ENCODE results near the gene SDK1.

The SDK1 gene

DNA sequence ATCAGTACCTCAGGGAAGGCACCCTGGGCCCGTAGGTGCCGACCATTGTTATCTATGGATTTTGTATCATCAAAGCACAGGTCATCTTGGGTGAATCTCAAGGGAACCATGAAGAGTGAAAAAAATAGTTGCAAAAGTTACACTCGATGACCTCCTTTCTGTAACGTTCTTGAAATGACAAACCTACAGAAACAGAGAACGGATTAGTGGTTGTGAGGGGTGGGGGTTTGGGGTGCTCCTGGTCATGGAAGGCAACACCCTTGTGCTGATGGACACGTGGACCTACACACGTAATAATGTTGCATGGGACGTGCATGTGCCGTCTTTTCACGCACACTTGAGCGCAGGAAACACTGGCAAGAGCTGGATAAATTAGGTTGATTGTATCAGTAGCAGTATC, 655.9 kb downstream of the SDK1 start:
- no peak overlapping the region for H3K27ac ChIP-seq (ENCODE audit: low read length)
- H4K20me1 ChIP-seq (ENCODE audit: insufficient read depth, low read length) = no peaks in the 10 kb centered on the region
- no peak overlapping the region for H3K9ac ChIP-seq (ENCODE audit: low read depth, low read length)
- H2AFZ ChIP-seq (ENCODE audit: low read depth, low read length) = no peak overlapping the region
- no peaks in the 10 kb centered on the region for H3K4me1 ChIP-seq (ENCODE audit: insufficient read depth, low read length)
- no peak overlapping the region for H3K4me3 ChIP-seq (ENCODE audit: low read depth in 1 of 2, low read length in 2 of 2)
- no peak for DNase-seq
- H3K27me3 ChIP-seq (ENCODE audit: insufficient read depth, low read length, poor library complexity) = peaks cover 2% of the 10 kb centered on the region
- no peaks in the 10 kb centered on the region for H3K36me3 ChIP-seq (ENCODE audit: insufficient read depth, low read length)
- no peak overlapping the region for H3K4me2 ChIP-seq (ENCODE audit: insufficient read depth, low read length)
- no peaks in the 10 kb centered on the region for H3K79me2 ChIP-seq (ENCODE audit: insufficient read depth, low read length)
- no peak for TF ChIP-seq EZH2 (IDR thresholded peaks at IDR 0.05; ENCODE audit: borderline replicate concordance, low read depth, low read length, severe bottlenecking)
- TF ChIP-seq, protein P1, sequence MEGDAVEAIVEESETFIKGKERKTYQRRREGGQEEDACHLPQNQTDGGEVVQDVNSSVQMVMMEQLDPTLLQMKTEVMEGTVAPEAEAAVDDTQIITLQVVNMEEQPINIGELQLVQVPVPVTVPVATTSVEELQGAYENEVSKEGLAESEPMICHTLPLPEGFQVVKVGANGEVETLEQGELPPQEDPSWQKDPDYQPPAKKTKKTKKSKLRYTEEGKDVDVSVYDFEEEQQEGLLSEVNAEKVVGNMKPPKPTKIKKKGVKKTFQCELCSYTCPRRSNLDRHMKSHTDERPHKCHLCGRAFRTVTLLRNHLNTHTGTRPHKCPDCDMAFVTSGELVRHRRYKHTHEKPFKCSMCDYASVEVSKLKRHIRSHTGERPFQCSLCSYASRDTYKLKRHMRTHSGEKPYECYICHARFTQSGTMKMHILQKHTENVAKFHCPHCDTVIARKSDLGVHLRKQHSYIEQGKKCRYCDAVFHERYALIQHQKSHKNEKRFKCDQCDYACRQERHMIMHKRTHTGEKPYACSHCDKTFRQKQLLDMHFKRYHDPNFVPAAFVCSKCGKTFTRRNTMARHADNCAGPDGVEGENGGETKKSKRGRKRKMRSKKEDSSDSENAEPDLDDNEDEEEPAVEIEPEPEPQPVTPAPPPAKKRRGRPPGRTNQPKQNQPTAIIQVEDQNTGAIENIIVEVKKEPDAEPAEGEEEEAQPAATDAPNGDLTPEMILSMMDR (IDR thresholded peaks at IDR 0.05; ENCODE audit: borderline replicate concordance, extremely low read depth, low read length, poor library complexity, severe bottlenecking) = no peak
- H3K9me3 ChIP-seq (ENCODE audit: insufficient read depth, low read length, severe bottlenecking) = no peaks in the 10 kb centered on the region
- ATAC-seq (ENCODE audit: insufficient read depth, low read depth) = no peak

DNA sequence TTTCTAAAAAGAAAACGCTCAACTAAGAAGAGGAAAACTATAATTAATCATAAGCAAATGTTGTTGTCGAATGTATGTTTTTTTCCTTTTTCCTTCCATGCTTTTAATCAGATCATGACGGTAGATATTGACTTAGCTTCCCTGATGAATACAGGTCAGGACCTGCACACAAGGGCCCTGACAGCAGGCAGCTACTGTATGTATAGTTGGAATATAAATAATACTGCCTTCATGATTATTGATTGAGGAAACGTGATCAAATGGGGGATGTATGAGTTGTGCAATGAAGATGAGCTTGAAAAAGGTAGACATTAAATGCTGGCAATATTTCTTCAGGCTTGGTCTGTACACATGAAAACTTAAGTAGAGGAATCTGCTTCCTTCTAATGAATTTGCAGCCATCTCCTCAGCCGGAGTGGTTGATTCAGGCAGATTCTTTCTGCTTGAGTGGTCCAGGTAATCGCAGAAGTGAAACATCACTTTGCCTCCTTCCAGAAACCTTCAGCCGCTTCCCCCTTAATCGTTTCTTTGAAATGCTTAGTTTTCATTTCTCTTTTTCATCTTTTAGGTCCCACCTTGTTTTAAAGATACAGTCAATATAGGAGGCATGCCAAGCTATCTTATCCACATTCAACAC, 656.5 kb downstream of the SDK1 start:
- no peak for ATAC-seq (ENCODE audit: insufficient read depth, low read depth)

DNA sequence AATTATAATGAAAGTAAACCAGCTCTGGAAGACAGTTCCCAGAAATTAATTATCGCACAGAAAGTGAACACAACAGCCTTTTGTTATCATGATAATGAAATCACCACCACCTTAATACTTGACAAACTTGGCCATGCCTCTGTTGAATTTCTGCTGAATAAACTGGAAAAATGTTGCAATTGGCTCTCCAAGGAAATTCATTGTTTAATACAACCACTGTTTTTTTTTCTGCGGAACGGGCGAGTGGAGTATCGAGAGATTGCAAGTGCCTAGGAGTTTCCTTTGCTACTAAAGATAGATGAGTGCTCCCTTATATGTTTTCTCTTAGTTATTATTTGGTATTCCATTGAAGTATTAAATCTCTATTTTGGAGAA, 657.0 kb downstream of the SDK1 start:
- no peak overlapping the region for H3K27ac ChIP-seq (ENCODE audit: low read length)
- H3K27me3 ChIP-seq (ENCODE audit: insufficient read depth, low read length, poor library complexity) = peaks cover 2% of the 10 kb centered on the region
- no peaks in the 10 kb centered on the region for H3K36me3 ChIP-seq (ENCODE audit: insufficient read depth, low read length)
- no peak overlapping the region for H3K9ac ChIP-seq (ENCODE audit: low read depth, low read length)
- ATAC-seq (ENCODE audit: insufficient read depth, low read depth) (no peak), DNase-seq (no peak)
- no peak overlapping the region for H3K4me3 ChIP-seq (ENCODE audit: low read depth in 1 of 2, low read length in 2 of 2)
- no peaks in the 10 kb centered on the region for H3K9me3 ChIP-seq (ENCODE audit: insufficient read depth, low read length, severe bottlenecking)
- no peak overlapping the region for H2AFZ ChIP-seq (ENCODE audit: low read depth, low read length)
- no peaks in the 10 kb centered on the region for H3K79me2 ChIP-seq (ENCODE audit: insufficient read depth, low read length)
- TF ChIP-seq EZH2 (IDR thresholded peaks at IDR 0.05; ENCODE audit: borderline replicate concordance, low read depth, low read length, severe bottlenecking) = no peak
- no peaks in the 10 kb centered on the region for H3K4me1 ChIP-seq (ENCODE audit: insufficient read depth, low read length)
- no peak overlapping the region for H3K4me2 ChIP-seq (ENCODE audit: insufficient read depth, low read length)
- no peaks in the 10 kb centered on the region for H4K20me1 ChIP-seq (ENCODE audit: insufficient read depth, low read length)

More for the DNA sequence above, 656.5 kb downstream of the SDK1 start:
- Histone ChIP-seq H3K79me2 (ENCODE audit: insufficient read depth, low read length) (no peaks in the 10 kb centered on the region), H2AFZ (ENCODE audit: low read depth, low read length) (no peak overlapping the region), H3K27me3 (ENCODE audit: insufficient read depth, low read length, poor library complexity) (peaks cover 2% of the 10 kb centered on the region), H3K9me3 (ENCODE audit: insufficient read depth, low read length, severe bottlenecking) (no peaks in the 10 kb centered on the region), H3K4me2 (ENCODE audit: insufficient read depth, low read length) (no peak overlapping the region), H3K9ac (ENCODE audit: low read depth, low read length) (no peak overlapping the region), H3K36me3 (ENCODE audit: insufficient read depth, low read length) (no peaks in the 10 kb centered on the region), H3K4me1 (ENCODE audit: insufficient read depth, low read length) (no peaks in the 10 kb centered on the region), H4K20me1 (ENCODE audit: insufficient read depth, low read length) (no peaks in the 10 kb centered on the region), H3K27ac (ENCODE audit: low read length) (no peak overlapping the region), H3K4me3 (ENCODE audit: low read depth in 1 of 2, low read length in 2 of 2) (no peak overlapping the region)
- DNase-seq = no peak
- no peak for TF ChIP-seq EZH2 (IDR thresholded peaks at IDR 0.05; ENCODE audit: borderline replicate concordance, low read depth, low read length, severe bottlenecking)
- TF ChIP-seq, protein P1 (IDR thresholded peaks at IDR 0.05; ENCODE audit: borderline replicate concordance, extremely low read depth, low read length, poor library complexity, severe bottlenecking) = no peak

DNA sequence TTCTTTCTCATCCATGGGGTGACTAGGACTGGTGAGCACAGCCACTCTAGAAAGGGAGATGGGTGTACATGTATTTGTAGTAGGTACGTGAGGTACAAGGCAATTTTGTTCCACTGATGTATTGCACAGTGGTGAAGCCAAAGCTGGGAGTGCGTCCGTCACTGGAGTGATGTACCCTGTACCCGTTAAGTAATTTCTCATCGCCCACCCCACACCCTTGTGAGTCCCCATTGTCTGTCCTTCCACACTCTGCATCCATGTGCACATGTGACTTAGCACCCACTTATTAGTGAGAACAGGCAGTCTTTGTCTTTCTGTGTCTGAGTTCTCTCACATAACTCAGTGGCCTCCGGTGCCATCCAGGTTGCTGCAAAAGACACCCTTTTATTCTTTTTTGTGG, 658.3 kb downstream of the SDK1 start:
- Histone ChIP-seq H3K9ac (ENCODE audit: low read depth, low read length) (no peak overlapping the region), H3K27ac (ENCODE audit: low read length) (no peak overlapping the region), H3K27me3 (ENCODE audit: insufficient read depth, low read length, poor library complexity) (no peaks in the 10 kb centered on the region), H3K9me3 (ENCODE audit: insufficient read depth, low read length, severe bottlenecking) (no peaks in the 10 kb centered on the region), H4K20me1 (ENCODE audit: insufficient read depth, low read length) (no peaks in the 10 kb centered on the region), H2AFZ (ENCODE audit: low read depth, low read length) (no peak overlapping the region), H3K79me2 (ENCODE audit: insufficient read depth, low read length) (no peaks in the 10 kb centered on the region), H3K4me3 (ENCODE audit: low read depth in 1 of 2, low read length in 2 of 2) (no peak overlapping the region), H3K4me1 (ENCODE audit: insufficient read depth, low read length) (no peaks in the 10 kb centered on the region), H3K4me2 (ENCODE audit: insufficient read depth, low read length) (no peak overlapping the region), H3K36me3 (ENCODE audit: insufficient read depth, low read length) (no peaks in the 10 kb centered on the region)
- no peak for TF ChIP-seq EZH2 (IDR thresholded peaks at IDR 0.05; ENCODE audit: borderline replicate concordance, low read depth, low read length, severe bottlenecking)
- TF ChIP-seq, protein P1 (IDR thresholded peaks at IDR 0.05; ENCODE audit: borderline replicate concordance, extremely low read depth, low read length, poor library complexity, severe bottlenecking) = no peak
- ATAC-seq (ENCODE audit: insufficient read depth, low read depth) (no peak), DNase-seq (no peak)
